Fibroblast of villous mesenchyme (primary cell): Measurements from ENCODE around the gene BNC2. TPM values are rescaled to one million over a fixed set of nuclear protein-coding genes. Genes with fewer than 3 reads are reported as not detected.
A peak's percentile ranks its signal among the peaks of the same experiment; 100 is the strongest.

Experiments
- DNase-seq: peaks from one replicate; pipeline ENCODE4 v3.0.0-alpha.2; 2010; ENCODE audit warnings: low read depth
- H3K4me3 ChIP-seq: 2 replicates; pipeline ENCODE4 v1.5.1; 2011; ENCODE audit warnings: low read depth, mild to moderate bottlenecking, low read length
- total RNA-seq: library from RNA; depleted of rRNA; stranded (reverse); fragments of >200 nt; gene quantifications from 2 replicates; pipeline ENCODE4 v1.2.3, GENCODE V29; 2012
- TF ChIP-seq, protein P1 (sequence below): IDR thresholded peaks from 2 replicates; pipeline ENCODE4 v1.5.1; 2012; ENCODE audit warnings: low read depth, mild to moderate bottlenecking, low read length; ENCODE audit not compliant: insufficient read depth

Gene BNC2
- total RNA-seq, 1 donor, result 33.7 TPM

DNA sequence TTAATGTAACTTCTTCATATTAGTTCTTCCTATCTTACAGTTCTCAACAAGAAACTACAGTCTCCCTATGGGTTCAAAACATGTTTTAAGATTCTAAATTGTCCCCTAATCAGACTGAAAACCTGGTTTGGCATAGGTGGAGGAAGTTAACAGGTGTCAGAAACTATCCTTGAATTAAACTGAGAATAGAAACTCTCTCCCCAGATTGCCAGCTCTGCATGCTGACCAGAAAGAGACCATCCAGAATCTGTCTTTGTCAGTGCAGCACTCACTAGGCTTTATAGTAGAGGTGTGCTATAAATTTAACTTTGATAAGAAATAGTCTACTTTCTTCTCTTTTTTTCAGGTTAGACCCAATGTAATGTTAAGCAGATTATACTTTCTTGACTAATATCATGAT, 63.8 kb downstream of the BNC2 start:
- TF ChIP-seq, protein P1, sequence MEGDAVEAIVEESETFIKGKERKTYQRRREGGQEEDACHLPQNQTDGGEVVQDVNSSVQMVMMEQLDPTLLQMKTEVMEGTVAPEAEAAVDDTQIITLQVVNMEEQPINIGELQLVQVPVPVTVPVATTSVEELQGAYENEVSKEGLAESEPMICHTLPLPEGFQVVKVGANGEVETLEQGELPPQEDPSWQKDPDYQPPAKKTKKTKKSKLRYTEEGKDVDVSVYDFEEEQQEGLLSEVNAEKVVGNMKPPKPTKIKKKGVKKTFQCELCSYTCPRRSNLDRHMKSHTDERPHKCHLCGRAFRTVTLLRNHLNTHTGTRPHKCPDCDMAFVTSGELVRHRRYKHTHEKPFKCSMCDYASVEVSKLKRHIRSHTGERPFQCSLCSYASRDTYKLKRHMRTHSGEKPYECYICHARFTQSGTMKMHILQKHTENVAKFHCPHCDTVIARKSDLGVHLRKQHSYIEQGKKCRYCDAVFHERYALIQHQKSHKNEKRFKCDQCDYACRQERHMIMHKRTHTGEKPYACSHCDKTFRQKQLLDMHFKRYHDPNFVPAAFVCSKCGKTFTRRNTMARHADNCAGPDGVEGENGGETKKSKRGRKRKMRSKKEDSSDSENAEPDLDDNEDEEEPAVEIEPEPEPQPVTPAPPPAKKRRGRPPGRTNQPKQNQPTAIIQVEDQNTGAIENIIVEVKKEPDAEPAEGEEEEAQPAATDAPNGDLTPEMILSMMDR, result no peak
- H3K4me3 ChIP-seq, result no peak overlapping the region
- DNase-seq, result no peak

DNA sequence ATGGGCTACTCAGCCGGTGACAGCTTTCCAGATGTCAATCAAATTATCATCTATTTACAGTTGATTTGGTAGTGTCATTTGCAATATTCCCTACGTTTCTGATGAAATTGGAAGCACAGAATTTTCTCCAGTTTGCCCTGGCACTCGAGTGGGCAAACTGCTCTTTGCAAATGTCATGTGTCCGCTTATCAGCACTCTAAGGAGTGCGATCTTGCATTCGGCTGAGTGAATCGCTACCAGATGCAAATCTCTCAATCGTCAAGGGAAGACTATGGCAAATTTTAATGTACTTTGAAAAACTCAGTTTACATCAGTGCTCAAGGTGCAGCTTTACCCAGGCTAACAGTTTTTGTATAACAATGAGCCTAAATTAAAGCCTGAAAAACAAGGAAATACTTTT, 66.8 kb downstream of the BNC2 start:
- H3K4me3 ChIP-seq, result no peak overlapping the region
- TF ChIP-seq, protein P1, result no peak
- no peak for DNase-seq

DNA sequence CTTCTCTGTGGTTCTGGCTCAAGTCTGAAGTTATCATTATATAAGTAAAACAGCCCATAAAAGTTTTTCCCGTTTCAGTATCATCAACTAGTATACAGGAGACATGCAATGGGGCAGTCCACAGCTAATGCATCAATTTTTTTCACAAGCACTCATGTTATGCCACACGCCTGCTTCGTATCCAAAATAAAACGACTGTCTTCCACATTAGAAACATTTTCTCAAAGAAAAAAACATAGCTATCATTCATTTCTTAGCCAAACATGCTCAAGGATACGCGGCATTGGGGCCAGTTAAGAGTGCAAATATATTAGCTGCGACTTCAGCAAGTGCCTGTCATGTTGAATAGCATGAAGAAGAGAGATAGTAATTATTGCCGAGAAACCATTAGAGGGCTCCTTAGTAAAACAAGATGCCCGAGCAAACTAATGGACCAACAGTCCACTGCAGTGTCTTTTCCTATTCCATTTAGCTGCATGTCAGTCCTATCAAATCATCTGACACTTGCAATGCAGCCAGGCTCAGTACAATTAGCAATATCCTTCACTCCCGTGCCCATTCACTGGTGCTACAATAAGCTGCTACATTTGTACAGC, 68.5 kb downstream of the BNC2 start:
- TF ChIP-seq, protein P1, result no peak
- no peak for DNase-seq
- H3K4me3 ChIP-seq, result no peak overlapping the region

DNA sequence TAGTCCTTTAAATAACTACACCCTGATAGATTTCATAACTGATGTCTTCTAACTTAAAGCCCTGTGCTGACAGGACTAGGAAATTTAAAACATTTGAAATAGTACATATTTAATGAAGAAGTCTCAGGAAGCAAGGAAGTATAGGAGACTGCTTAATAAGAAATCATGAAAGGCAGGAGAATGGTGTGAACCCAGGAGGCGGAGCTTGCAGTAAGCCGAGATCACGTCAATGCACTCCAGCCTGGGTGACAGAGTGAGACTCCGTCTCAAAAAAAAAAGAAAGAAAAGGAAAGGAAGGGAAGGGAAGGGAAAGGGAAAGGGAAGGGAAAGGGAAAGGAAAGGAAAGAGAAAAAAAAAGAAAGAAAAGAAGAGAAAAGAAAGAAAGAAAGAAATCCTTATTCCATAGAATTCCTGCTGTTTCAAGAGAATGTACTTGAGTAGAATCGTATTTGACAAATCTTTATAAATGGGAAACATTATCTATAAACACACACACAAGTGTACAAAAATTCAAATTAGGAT, 74.1 kb downstream of the BNC2 start:
- H3K4me3 ChIP-seq, result no peak overlapping the region
- no peak for DNase-seq
- TF ChIP-seq, protein P1, result no peak

DNA sequence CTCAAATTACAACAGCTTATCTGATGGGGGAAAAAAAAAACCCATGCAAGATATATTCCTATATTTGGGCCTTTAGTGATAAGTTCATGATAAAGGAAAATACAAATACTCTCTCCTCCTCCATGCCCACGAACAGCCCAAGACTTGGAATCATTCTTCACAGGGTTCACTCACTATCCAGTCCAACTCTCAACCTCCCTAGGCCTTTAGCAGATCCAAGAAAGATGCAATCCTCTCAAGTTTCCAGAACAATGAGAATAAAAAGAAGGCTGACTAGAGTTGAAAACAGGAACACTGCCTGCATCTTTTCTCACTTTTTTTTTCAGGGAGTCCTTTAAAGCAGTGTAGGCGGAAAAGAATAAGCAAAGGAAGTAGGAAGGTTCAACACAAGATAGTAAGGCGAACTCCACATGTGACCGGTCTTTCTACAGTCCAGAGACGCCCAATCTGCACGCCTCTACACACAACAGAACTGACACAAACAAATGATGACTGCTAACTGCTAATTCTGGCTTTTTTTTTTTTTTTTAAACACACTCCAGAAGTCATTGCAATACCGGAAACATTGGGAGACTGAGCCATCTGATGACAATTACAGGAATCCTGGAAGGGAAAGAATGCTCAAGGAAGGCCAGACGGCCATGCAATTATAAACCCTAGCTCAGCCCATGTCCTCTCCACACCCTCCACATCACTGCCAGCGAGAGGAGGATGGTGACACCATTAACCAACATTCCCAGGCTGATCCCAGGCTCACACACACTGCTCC, 75.4 kb downstream of the BNC2 start:
- TF ChIP-seq, protein P1, result no peak
- H3K4me3 ChIP-seq, result no peak overlapping the region
- DNase-seq, result peak; percentile 85

DNA sequence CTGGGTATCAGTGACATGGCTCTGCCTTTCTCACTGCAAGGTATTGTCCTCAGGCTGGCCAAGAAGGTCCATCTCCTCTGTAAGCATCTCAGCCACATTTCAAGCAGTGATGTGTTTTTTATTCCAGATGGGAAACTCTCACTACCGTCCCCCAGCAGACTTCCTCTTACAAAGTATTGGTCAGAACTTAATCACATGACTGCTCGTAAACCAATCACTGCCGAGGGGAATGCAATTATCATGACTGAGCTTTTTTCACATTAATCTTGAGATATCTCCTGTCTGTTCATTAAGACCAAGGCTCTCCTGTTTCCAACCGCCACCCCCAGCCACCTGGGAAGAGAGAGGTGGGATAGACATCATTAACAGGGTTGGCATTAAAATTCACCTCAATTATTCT, 76.4 kb downstream of the BNC2 start:
- DNase-seq, result no peak
- TF ChIP-seq, protein P1, result no peak
- no peak overlapping the region for H3K4me3 ChIP-seq
